ENCODE measurements around the gene TLK2.
"Not testable (repeated sequence)": the region's sequence is repeated elsewhere in the genome, so short reads cannot be mapped to it uniquely, and the experiment has no call there.

The TLK2 gene

DNA sequence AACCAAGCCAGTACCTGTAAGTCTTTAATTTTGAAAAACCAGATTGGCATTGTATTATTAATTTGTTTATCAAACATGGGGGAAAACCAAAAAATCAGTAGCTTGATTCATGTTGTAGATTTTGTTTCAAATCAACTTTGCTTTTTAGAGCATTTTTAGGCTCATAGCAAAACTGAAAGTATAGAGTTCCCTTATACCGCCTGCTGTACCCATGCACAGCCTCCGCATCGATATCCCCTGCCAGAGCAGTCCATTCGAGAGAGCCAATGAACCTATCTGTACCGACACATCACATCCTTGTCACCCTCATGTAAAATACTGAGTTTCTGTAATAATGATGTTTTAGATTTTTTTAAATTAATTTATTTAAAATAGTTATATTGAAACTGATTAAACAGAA lies 132.7 kb downstream of the TLK2 start:
- DNase-seq, result peak; percentile 27 to 39

DNA sequence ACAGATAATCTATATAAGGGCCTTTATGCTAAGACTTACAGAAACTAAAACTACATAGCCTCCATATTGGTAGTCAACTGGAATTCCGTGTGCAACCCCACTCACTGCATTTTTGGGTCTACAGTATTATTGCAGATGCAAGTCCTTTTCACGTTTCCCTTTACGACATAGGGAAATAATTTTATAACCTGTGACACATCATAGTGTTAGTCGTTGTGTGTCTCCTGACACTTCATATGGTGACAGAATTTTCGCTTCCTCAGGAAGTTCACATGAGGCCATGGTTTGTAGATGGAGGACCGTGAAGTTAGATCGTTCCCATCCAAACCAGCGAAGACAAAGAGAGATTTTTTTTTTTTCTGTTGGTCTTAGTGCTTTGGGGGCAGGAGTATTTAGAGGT lies 133.1 kb downstream of the TLK2 start:
- peak; percentile 42 for DNase-seq

DNA sequence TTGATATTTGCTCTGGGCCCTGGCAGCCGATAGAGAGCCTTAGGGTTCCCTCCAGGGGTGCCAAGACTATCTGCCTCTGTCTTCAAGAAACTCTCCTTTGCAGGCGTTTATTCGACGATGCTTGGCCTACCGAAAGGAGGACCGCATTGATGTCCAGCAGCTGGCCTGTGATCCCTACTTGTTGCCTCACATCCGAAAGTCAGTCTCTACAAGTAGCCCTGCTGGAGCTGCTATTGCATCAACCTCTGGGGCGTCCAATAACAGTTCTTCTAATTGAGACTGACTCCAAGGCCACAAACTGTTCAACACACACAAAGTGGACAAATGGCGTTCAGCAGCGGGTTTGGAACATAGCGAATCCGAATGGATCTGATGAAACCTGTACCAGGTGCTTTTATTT lies 133.7 kb downstream of the TLK2 start:
- not testable (repeated sequence) for DNase-seq

DNA sequence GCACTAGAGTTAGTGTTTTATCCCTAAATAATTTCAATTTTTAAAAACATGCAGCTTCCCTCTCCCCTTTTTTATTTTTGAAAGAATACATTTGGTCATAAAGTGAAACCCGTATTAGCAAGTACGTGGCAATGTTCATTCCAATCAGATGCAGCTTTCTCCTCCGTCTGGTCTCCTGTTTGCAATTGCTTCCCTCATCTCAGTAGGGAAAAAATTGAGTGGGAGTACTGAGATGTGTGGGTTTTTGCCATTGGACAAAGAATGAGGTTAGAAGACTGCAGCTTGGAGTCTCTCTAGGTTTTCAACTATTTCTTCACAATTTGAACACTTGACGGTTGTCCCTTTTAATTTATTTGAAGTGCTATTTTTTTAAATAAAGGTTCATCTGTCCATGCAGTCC lies 134.5 kb downstream of the TLK2 start:
- DNase-seq, result not testable (repeated sequence)

DNA sequence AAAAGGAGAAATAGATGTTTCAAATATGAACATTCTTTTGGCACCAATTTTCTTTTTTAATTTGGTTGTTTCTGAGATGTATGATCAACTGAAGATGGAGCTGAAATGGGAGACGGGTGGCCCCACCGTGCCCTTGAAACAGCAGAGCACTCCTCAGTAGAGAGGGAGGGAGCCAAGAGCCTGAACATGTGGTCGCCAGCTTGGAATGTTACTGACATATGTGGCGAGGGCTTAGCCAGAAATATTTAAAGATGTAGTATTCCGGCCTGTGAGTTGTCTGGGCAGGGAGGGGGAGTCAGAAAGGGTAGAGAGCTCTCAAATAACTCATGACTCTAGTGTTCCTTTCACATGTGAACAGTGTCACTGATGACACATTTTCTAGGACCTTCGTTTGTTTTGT lies 135.5 kb downstream of the TLK2 start:
- DNase-seq, result no peak

- DNase-seq, result no peak
Measured at GRCh38 chr17:62615503-62615902, 136.9 kb downstream of the TLK2 start.

GRCh38 chr17:62616993-62617893 lies 138.6 kb downstream of the TLK2 start:
- DNase-seq, result peak; percentile 30 to 50

- DNase-seq, result no peak
Measured at GRCh38 chr17:62617894-62618472, 139.4 kb downstream of the TLK2 start.

DNA sequence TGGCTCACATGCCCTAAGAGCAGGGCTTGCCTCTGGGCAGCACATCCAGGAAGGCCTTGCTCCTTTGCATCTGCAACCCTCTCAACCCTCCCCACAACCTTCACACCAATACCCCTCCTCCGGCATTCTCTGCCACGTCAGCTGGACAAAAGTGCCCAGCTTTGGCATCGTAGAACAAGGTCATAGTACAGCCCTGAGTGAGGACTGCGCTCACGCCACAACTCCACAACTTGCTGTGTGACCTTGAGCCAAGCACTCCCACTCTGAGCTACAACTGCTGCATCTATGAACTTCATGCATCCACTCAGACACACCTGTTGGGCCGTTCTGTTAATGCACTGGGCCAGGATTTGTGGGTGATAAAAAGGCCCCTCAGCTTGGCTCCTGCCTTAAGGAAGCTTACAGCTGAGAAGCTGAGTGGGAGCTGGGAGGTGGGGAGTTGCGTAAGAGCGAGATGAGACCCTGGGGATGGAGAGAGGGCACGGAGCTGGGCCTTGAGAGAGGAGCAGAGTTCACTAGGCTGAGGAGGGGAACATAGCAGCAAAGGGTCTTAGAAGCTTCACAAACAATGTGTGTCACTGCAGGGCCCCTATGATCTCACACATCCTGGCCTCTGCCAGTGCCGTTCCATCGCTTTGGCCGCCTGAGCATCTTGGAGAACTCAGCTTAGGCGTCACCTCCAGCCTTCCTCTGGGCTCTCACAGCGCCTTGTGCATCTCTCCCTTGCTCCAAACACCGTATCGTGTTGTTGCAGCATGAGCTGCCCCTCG lies 140.2 kb downstream of the TLK2 start:
- DNase-seq, result no peak

DNA sequence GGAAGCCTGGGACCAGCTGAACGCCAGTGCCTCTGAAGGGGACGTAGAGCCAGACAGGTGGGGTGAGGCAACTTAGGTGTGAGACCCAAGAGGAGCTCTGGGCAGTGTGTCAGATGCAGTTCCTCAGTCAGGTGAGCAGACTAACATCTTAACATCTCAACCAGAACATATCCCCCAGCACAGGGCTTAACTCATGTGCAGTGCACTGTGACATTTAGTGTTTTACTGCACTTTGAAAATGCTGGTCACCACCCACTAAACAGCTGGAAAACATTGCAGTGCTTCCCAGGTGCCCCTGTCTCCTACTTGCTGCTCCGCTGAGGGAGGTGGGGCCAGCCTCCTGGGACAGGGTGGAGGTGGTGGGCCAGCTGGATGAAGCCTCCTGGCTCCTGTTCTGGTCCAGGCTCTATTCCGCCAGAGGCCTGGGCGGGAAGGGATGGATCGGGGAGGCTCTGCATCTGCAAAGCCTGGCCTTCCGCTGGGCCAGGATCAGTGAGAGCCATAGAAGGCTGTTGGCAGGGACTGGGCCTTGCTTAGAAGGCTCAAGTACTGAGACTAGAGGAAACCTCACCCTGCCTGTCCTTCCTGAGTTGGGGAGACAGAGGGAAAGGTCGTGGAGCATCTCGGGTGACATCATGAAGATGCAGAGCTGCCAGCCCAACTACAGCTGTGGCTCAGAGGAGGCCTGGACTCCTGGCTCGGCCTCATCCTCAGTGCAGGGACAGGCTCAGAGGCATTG lies 141.0 kb downstream of the TLK2 start:
- no peak for DNase-seq

- DNase-seq, result no peak
Measured at GRCh38 chr17:62621223-62621622, 142.6 kb downstream of the TLK2 start.

- peak; percentile 32 to 67 for DNase-seq
Measured at GRCh38 chr17:62625184-62625869, 146.7 kb downstream of the TLK2 start.

- no peak for DNase-seq
Measured at GRCh38 chr17:62625870-62626200, 147.2 kb downstream of the TLK2 start.

GRCh38 chr17:62626719-62627218 lies 148.1 kb downstream of the TLK2 start:
- peak; percentile 33 to 60 for DNase-seq

- peak; percentile 78 to 85 for DNase-seq
Measured at GRCh38 chr17:62627219-62627903, 148.7 kb downstream of the TLK2 start, which contains the start of gene MRC2. MRC2 (plus strand) TSS chr17:62627670; CDS start chr17:62627803, 133 bp downstream.

GRCh38 chr17:62627904-62628633 lies 149.4 kb downstream of the TLK2 start:
- DNase-seq, result peak; percentile 65 to 72

GRCh38 chr17:62628831-62629555 lies 150.4 kb downstream of the TLK2 start:
- no peak for DNase-seq

DNA sequence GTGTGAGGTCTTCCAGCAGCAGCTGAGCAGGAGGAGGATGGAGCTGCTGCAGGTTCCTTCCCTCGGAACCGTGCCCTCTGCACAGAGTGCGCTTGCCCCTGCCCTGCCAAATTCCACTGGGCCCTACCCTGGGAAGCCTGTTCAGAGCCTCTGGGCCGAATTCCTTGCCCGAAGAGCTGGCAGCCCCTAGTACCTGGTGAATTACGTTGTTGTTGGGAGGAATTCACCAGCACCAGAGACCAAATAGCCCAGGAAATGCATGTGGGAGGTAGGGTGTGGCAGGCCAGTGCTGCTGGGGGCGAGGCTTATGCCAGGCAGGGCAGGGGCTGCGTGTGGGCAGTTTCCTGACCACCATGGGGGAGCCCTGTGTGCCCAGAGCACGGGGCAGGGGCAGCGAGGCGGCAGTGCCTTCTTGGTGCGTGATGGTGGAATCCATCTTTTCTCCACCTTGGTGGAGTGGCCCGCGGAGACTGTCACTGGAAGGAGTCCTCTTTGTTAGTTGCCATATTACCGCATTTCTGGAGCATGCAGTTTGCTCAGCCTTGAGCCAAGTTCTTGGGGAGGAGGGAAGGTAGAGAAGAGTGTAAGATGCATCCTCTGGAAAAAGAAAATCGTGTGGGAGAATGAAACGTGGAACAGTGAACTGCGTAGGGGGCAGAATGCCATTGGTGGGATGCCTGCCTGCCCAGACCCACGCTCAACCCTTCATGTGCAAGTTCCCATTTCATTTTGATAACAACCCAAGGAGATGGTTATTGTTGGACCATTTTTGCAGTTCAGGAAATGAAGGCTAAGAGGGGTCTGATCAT lies 151.1 kb downstream of the TLK2 start:
- no peak for DNase-seq

All from Kasumi-1 (cell line).